WTC11 (cell line): ENCODE data around the gene MVK. TPM values are rescaled to one million over a fixed set of nuclear protein-coding genes. Genes with fewer than 3 reads are reported as not detected.

Experiments used
- ATAC-seq: fragments of 200-7000 bp; cut with Tn5 transposase; 2 replicates; pipeline ENCODE4 v1.10.0; 2021; ENCODE audit warnings: mild to moderate bottlenecking, moderate library complexity
- CTCF ChIA-PET: fragments of 300-600 bp; sonication (Branson Sonifier 250); formaldehyde crosslinking; loops from one replicate; lab custom pipeline; 2021; ENCODE audit warnings: antibody characterized with exemption; lab: Charles Lee
- POLR2A ChIA-PET: fragments of 350-600 bp; sonication (Branson Sonifier 250); formaldehyde crosslinking; loops from one replicate; lab custom pipeline; 2021; ENCODE audit warnings: antibody characterized with exemption; lab: Charles Lee
- DNase-seq: peaks from one replicate; pipeline ENCODE4 v3.0.0; 2021; ENCODE audit warnings: low spot score
- H3K27ac Mint-ChIP-seq: 2 replicates; pipeline ENCODE4 v1.8.0; 2021; ENCODE audit warnings: mixed read lengths
- H3K27me3 Mint-ChIP-seq: 2 replicates; pipeline ENCODE4 v1.8.0; 2021; ENCODE audit warnings: low read depth, mild to moderate bottlenecking, moderate library complexity, mixed read lengths
- H3K36me3 Mint-ChIP-seq: 2 replicates; pipeline ENCODE4 v1.8.0; 2021; ENCODE audit warnings: mixed read lengths
- H3K4me1 Mint-ChIP-seq: 2 replicates; pipeline ENCODE4 v1.8.0; 2022; ENCODE audit warnings: mixed read lengths
- H3K4me3 Mint-ChIP-seq: 2 replicates; pipeline ENCODE4 v1.8.0; 2021; ENCODE audit warnings: mild to moderate bottlenecking, moderate library complexity, mixed read lengths
- H3K9me3 Mint-ChIP-seq: 2 replicates; pipeline ENCODE4 v1.8.0; 2021; ENCODE audit warnings: mixed read lengths
- ATF3 ChIP-seq: sonication (generic); formaldehyde crosslinking; conservative IDR thresholded peaks from 2 replicates; pipeline ENCODE4 v1.8.1; 2022; ENCODE audit warnings: mild to moderate bottlenecking, missing genetic modification reagents
- ESRRA ChIP-seq: sonication (generic); formaldehyde crosslinking; IDR thresholded peaks from 2 replicates; pipeline ENCODE4 v1.8.1; 2022; ENCODE audit warnings: mild to moderate bottlenecking, missing genetic modification reagents, borderline replicate concordance
- FOXP1 ChIP-seq: sonication (generic); formaldehyde crosslinking; IDR thresholded peaks from 2 replicates; pipeline ENCODE4 v1.8.0; 2022; ENCODE audit warnings: missing genetic modification reagents, mild to moderate bottlenecking, moderate library complexity, borderline replicate concordance
- GABPB1 ChIP-seq: sonication (generic); formaldehyde crosslinking; IDR thresholded peaks from 2 replicates; pipeline ENCODE4 v1.8.1; 2023; ENCODE audit warnings: mild to moderate bottlenecking, missing genetic modification reagents
- GRHL2 ChIP-seq: fragments of 250-450 bp; sonication (Bioruptor Pico); IDR thresholded peaks from 2 replicates; pipeline ENCODE4 v1.8.0; 2022; ENCODE audit warnings: mild to moderate bottlenecking, moderate library complexity; ENCODE audit not compliant: insufficient replicate concordance, severe bottlenecking
- IRF1 ChIP-seq: sonication (generic); formaldehyde crosslinking; IDR thresholded peaks from 2 replicates; pipeline ENCODE4 v1.8.0; 2023; ENCODE audit warnings: missing genetic modification reagents
- KAT7 ChIP-seq: sonication (generic); formaldehyde crosslinking; IDR thresholded peaks from 2 replicates; pipeline ENCODE4 v1.8.1; 2023; ENCODE audit warnings: missing genetic modification reagents, mild to moderate bottlenecking, borderline replicate concordance
- MAX ChIP-seq: sonication (generic); formaldehyde crosslinking; IDR thresholded peaks from 2 replicates; pipeline ENCODE4 v1.8.0; 2022; ENCODE audit warnings: mild to moderate bottlenecking, missing genetic modification reagents
- MLX ChIP-seq: sonication (generic); formaldehyde crosslinking; IDR thresholded peaks from 2 replicates; pipeline ENCODE4 v1.8.1; 2023; ENCODE audit warnings: mild to moderate bottlenecking, missing genetic modification reagents, moderate library complexity
- MXD4 ChIP-seq: fragments of 250-450 bp; sonication (Bioruptor Pico); IDR thresholded peaks from 2 replicates; pipeline ENCODE4 v1.8.0; 2021; ENCODE audit warnings: mild to moderate bottlenecking, moderate library complexity, borderline replicate concordance
- NR2C2 ChIP-seq: sonication (generic); formaldehyde crosslinking; IDR thresholded peaks from 2 replicates; pipeline ENCODE4 v1.8.0; 2022; ENCODE audit warnings: mild to moderate bottlenecking, missing genetic modification reagents
- RORB ChIP-seq: fragments of 250-450 bp; sonication (Bioruptor Pico); IDR thresholded peaks from 2 replicates; pipeline ENCODE4 v1.9.0; 2021; ENCODE audit warnings: mild to moderate bottlenecking
- STAT6 ChIP-seq: sonication (generic); formaldehyde crosslinking; conservative IDR thresholded peaks from 2 replicates; pipeline ENCODE4 v1.8.1; 2023; ENCODE audit warnings: mild to moderate bottlenecking, low read depth, missing genetic modification reagents, moderate library complexity
- TCF7 ChIP-seq: sonication (generic); formaldehyde crosslinking; IDR thresholded peaks from 2 replicates; pipeline ENCODE4 v1.8.0; 2022; ENCODE audit warnings: mild to moderate bottlenecking, low read depth, missing genetic modification reagents, moderate library complexity
- USF1 ChIP-seq: sonication (generic); formaldehyde crosslinking; IDR thresholded peaks from 2 replicates; pipeline ENCODE4 v1.8.0; 2022; ENCODE audit warnings: mild to moderate bottlenecking, missing genetic modification reagents
- ZNF416 ChIP-seq: fragments of 250-450 bp; sonication (Bioruptor Pico); IDR thresholded peaks from 2 replicates; pipeline ENCODE4 v1.9.0; 2021; ENCODE audit warnings: mild to moderate bottlenecking, inconsistent platforms
- ZNF423 ChIP-seq: fragments of 250-450 bp; sonication (Bioruptor Pico); IDR thresholded peaks from 2 replicates; pipeline ENCODE4 v2.1.2; 2022; ENCODE audit warnings: mild to moderate bottlenecking, moderate library complexity
- total RNA-seq: library from RNA; stranded (reverse); gene quantifications from 3 replicates; pipeline ENCODE4 v1.2.3, GENCODE V29; 2021

Gene MVK
- total RNA-seq, 1 experiment from 2014 or later = 13.2 TPM

GRCh38 chr12:109624467-109624866, 50.9 kb downstream of the MVK start:
- Mint-ChIP-seq H3K9me3 (no peaks in the 10 kb centered on the region), H3K27ac (no peak overlapping the region), H3K36me3 (no peaks in the 10 kb centered on the region), H3K4me3 (no peak overlapping the region), H3K27me3 (no peaks in the 10 kb centered on the region), H3K4me1 (peaks cover 22% of the 10 kb centered on the region)
- no peak for TF ChIP-seq ESRRA
- no peak for TF ChIP-seq RORB (CRISPR knock-in tag)
- no peak for TF ChIP-seq MXD4 (CRISPR knock-in tag)
- ATAC-seq (no peak), DNase-seq (no peak)
- ChIA-PET CTCF (no interaction called here), POLR2A (no interaction called here)

GRCh38 chr12:109625131-109625559, 51.6 kb downstream of the MVK start:
- DNase-seq = no peak
- CTCF ChIA-PET = no interaction called here

GRCh38 chr12:109625749-109626377, 52.3 kb downstream of the MVK start:
- ATAC-seq = no peak

More at GRCh38 chr12:109625131-109625559, 51.6 kb downstream of the MVK start:
- H3K9me3 Mint-ChIP-seq = no peaks in the 10 kb centered on the region; the same call in 1 of the 2 replicates
- no peaks in the 10 kb centered on the region for H3K36me3 Mint-ChIP-seq
- peak overlapping the region; percentile 85 for H3K27ac Mint-ChIP-seq
- POLR2A ChIA-PET = no interaction called here
- H3K27me3 Mint-ChIP-seq = no peaks in the 10 kb centered on the region
- TF ChIP-seq KAT7 (CRISPR knock-in tag) (no peak), NR2C2 (CRISPR knock-in tag) (no peak), FOXP1 (CRISPR knock-in tag) (no peak), ZNF416 (no peak), IRF1 (CRISPR knock-in tag) (no peak), MAX (no peak), STAT6 (no peak)
- TF ChIP-seq, all 79 proteins: peak for 0
- H3K4me3 Mint-ChIP-seq = no peak overlapping the region
- no peak for ATAC-seq
- peaks cover 22% of the 10 kb centered on the region for H3K4me1 Mint-ChIP-seq

More at GRCh38 chr12:109625749-109626377, 52.3 kb downstream of the MVK start:
- peaks cover 22% of the 10 kb centered on the region for H3K4me1 Mint-ChIP-seq
- no peaks in the 10 kb centered on the region; the same call in 1 of the 2 replicates for H3K9me3 Mint-ChIP-seq
- TF ChIP-seq ATF3 (CRISPR knock-in tag) (no peak), GABPB1 (CRISPR knock-in tag) (no peak), USF1 (no peak), MLX (CRISPR knock-in tag) (no peak), GRHL2 (CRISPR knock-in tag) (no peak), TCF7 (CRISPR knock-in tag) (no peak), ZNF423 (CRISPR knock-in tag) (no peak)
- TF ChIP-seq, all 79 proteins: peak for 0
- Mint-ChIP-seq H3K4me3 (no peak overlapping the region), H3K27me3 (no peaks in the 10 kb centered on the region), H3K36me3 (no peaks in the 10 kb centered on the region), H3K27ac (no peak overlapping the region)
- no peak for DNase-seq
- ChIA-PET CTCF (interaction anchor here (0.7 kb wide), 1 partner anchor 149 kb away, joined by 3 read pairs; no protein-coding TSS in a partner anchor), POLR2A (no interaction called here)
